Measurements from ENCODE around the gene MYL3. TPM values are rescaled to one million over a fixed set of nuclear protein-coding genes. Genes with fewer than 3 reads are reported as not detected.
A peak's percentile ranks its signal among the peaks of the same experiment; 100 is the strongest.

The MYL3 gene
- total RNA-seq, 1 donor from 2014 or later: 33.1 TPM

- no peak for DNase-seq
Observed at GRCh38 chr3:46849686-46850467, 13.4 kb downstream of the MYL3 start.

GRCh38 chr3:46849045-46849631, 14.1 kb downstream of the MYL3 start:
- DNase-seq: no peak

- DNase-seq: no peak
Observed at GRCh38 chr3:46848271-46849044, 14.8 kb downstream of the MYL3 start.

GRCh38 chr3:46847744-46848143, 15.5 kb downstream of the MYL3 start:
- DNase-seq: no peak

- DNase-seq: no peak
Observed at GRCh38 chr3:46846624-46847542, 16.4 kb downstream of the MYL3 start.

GRCh38 chr3:46845860-46846623, 17.2 kb downstream of the MYL3 start:
- peak; percentile 94 for DNase-seq

GRCh38 chr3:46845397-46845859, 17.8 kb downstream of the MYL3 start:
- DNase-seq: peak; percentile 87

- no peak for DNase-seq
Observed at GRCh38 chr3:46844881-46845312, 18.3 kb downstream of the MYL3 start.

GRCh38 chr3:46844397-46844796, 18.8 kb downstream of the MYL3 start:
- no peak for DNase-seq

- no peak for DNase-seq
Observed at GRCh38 chr3:46843508-46843907, 19.7 kb downstream of the MYL3 start.

- no peak for DNase-seq
Observed at GRCh38 chr3:46840491-46840890, 22.8 kb downstream of the MYL3 start.

GRCh38 chr3:46838301-46838700, 24.9 kb downstream of the MYL3 start:
- DNase-seq: no peak

GRCh38 chr3:46835491-46835890, 27.8 kb downstream of the MYL3 start:
- DNase-seq: no peak

GRCh38 chr3:46835054-46835453, 28.2 kb downstream of the MYL3 start:
- no peak for DNase-seq

GRCh38 chr3:46833346-46834300, 29.6 kb downstream of the MYL3 start:
- DNase-seq: no peak

GRCh38 chr3:46831841-46832240, 31.4 kb downstream of the MYL3 start:
- DNase-seq: no peak

GRCh38 chr3:46831316-46831715, 31.9 kb downstream of the MYL3 start:
- no peak for DNase-seq

- no peak for DNase-seq
Observed at GRCh38 chr3:46830801-46831200, 32.4 kb downstream of the MYL3 start.

- DNase-seq: no peak
Observed at GRCh38 chr3:46829699-46830208, 33.5 kb downstream of the MYL3 start.

- no peak for DNase-seq
Observed at GRCh38 chr3:46825450-46825849, 37.8 kb downstream of the MYL3 start.

All from tongue (tissue), 2 donors.